ENCODE results near the gene CIAO1.
"Not testable (repeated sequence)": the region's sequence is repeated elsewhere in the genome, so short reads cannot be mapped to it uniquely, and the experiment has no call there.

CIAO1 gene

DNA sequence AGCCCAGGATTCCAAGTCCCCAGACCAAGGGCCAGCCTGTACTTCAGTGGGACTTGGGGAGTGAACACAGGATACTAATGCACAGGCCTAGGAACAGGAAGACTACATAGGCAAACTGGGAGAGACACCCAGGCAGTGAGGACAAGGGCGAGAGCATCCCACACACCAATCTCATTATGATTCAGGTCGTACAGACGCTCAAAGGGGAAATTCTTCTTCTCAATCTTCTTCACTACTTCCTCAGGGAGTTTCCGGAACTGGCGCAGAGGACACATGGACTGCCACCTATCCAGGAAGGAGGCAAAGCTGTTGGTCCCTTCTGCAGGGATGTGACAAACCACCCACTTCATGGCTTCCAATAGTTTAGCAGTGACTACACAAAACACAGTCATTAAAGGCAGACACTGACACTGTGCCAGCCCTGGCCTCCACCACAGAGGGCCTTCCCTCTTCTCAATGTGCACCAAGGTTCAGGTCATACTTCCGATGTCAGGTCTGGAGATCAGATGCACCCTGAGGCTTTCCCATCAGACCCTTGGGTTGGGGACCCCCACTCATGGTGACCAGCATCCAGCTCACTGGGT, 21.3 kb downstream of the CIAO1 start:
- H3K79me2 ChIP-seq (ENCODE audit: insufficient read depth, low read length), result no peaks in the 10 kb centered on the region
- no peaks in the 10 kb centered on the region for H3K9me3 ChIP-seq (ENCODE audit: insufficient read depth, low read length)
- H3K9ac ChIP-seq (ENCODE audit: low read length), result no peak overlapping the region
- H3K4me3 ChIP-seq (ENCODE audit: insufficient read depth, low read length, poor library complexity, severe bottlenecking), result no peak overlapping the region
- H3K27me3 ChIP-seq (ENCODE audit: low read length), result no peaks in the 10 kb centered on the region
- no peak overlapping the region for H3K4me2 ChIP-seq (ENCODE audit: low read depth, low read length, poor library complexity, severe bottlenecking)
- H3K27ac ChIP-seq (ENCODE audit: low read depth, low read length), result no peak overlapping the region
- H4K20me1 ChIP-seq (ENCODE audit: low read depth, low read length), result no peaks in the 10 kb centered on the region
- H2AFZ ChIP-seq (ENCODE audit: low read depth, low read length, severe bottlenecking), result no peak overlapping the region
- TF ChIP-seq, protein P1, sequence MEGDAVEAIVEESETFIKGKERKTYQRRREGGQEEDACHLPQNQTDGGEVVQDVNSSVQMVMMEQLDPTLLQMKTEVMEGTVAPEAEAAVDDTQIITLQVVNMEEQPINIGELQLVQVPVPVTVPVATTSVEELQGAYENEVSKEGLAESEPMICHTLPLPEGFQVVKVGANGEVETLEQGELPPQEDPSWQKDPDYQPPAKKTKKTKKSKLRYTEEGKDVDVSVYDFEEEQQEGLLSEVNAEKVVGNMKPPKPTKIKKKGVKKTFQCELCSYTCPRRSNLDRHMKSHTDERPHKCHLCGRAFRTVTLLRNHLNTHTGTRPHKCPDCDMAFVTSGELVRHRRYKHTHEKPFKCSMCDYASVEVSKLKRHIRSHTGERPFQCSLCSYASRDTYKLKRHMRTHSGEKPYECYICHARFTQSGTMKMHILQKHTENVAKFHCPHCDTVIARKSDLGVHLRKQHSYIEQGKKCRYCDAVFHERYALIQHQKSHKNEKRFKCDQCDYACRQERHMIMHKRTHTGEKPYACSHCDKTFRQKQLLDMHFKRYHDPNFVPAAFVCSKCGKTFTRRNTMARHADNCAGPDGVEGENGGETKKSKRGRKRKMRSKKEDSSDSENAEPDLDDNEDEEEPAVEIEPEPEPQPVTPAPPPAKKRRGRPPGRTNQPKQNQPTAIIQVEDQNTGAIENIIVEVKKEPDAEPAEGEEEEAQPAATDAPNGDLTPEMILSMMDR (IDR thresholded peaks at IDR 0.05; ENCODE audit: insufficient read depth, low read length, poor library complexity, severe bottlenecking), result no peak
- TF ChIP-seq EZH2phosphoT487 (conservative IDR thresholded peaks at IDR 0.05; ENCODE audit: low read length), result no peak
- no peaks in the 10 kb centered on the region for H3F3A ChIP-seq (ENCODE audit: insufficient read depth)
- peaks cover 18% of the 10 kb centered on the region for H3K36me3 ChIP-seq (ENCODE audit: low read length)
- H3K9me2 ChIP-seq (replicated peaks; ENCODE audit: insufficient read depth, low read length), result no peaks in the 10 kb centered on the region

DNA sequence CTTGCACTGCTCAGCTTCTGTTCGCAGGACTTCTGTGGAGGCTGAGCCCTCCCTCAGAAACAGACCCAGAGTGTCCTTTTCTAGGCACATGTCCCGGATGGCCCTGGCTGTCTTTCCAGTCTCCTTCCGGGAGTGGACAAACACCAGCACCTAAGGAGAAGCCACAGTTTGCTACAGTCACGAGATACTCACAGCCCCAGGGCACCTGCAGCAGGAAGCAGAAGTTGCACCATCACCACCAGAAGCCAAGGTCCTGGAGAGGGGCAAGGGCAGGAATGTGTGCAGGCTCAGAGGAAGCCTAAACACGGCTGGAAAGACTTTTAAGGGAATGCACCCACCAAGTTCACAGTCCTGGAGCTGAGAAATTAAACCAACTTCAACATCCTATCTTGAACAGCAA, 25.7 kb downstream of the CIAO1 start:
- H3K4me3 ChIP-seq (ENCODE audit: insufficient read depth, low read length, poor library complexity, severe bottlenecking), result no peak overlapping the region
- H3K4me2 ChIP-seq (ENCODE audit: low read depth, low read length, poor library complexity, severe bottlenecking), result no peak overlapping the region
- no peak overlapping the region for H2AFZ ChIP-seq (ENCODE audit: low read depth, low read length, severe bottlenecking)
- H3K79me2 ChIP-seq (ENCODE audit: insufficient read depth, low read length), result no peaks in the 10 kb centered on the region
- no peaks in the 10 kb centered on the region for H3K9me3 ChIP-seq (ENCODE audit: insufficient read depth, low read length)
- H3K9ac ChIP-seq (ENCODE audit: low read length), result no peak overlapping the region
- no peaks in the 10 kb centered on the region for H4K20me1 ChIP-seq (ENCODE audit: low read depth, low read length)
- no peaks in the 10 kb centered on the region for H3K27me3 ChIP-seq (ENCODE audit: low read length)
- TF ChIP-seq, protein P1 (IDR thresholded peaks at IDR 0.05; ENCODE audit: insufficient read depth, low read length, poor library complexity, severe bottlenecking), result no peak
- TF ChIP-seq EZH2phosphoT487 (conservative IDR thresholded peaks at IDR 0.05; ENCODE audit: low read length), result no peak
- H3K36me3 ChIP-seq (ENCODE audit: low read length), result peaks cover 33% of the 10 kb centered on the region
- H3F3A ChIP-seq (ENCODE audit: insufficient read depth), result no peaks in the 10 kb centered on the region
- H3K27ac ChIP-seq (ENCODE audit: low read depth, low read length), result no peak overlapping the region
- no peaks in the 10 kb centered on the region for H3K9me2 ChIP-seq (replicated peaks; ENCODE audit: insufficient read depth, low read length)

DNA sequence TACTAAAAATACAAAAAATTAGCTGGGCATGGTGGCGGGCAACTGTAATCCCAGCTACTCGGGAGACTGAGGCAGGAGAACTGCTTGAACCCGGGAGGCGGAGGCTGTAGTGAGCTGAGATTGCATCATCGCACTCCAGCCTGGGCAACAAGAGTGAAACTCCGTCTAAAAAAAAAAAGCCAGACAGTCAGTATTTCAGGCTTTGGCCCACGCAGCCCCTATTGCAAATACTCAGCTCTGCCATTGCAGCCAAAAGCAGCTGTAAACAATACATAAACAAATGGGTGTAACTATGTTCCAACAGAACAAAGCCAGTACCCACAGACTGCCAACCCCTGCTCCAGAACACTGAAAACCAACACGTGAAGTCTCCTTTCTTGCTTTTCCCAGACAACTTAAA, 28.2 kb downstream of the CIAO1 start:
- H3F3A ChIP-seq (ENCODE audit: insufficient read depth); H3K4me2 ChIP-seq (ENCODE audit: low read depth, low read length, poor library complexity, severe bottlenecking); H3K9ac ChIP-seq (ENCODE audit: low read length); H2AFZ ChIP-seq (ENCODE audit: low read depth, low read length, severe bottlenecking); H3K4me3 ChIP-seq (ENCODE audit: insufficient read depth, low read length, poor library complexity, severe bottlenecking); H4K20me1 ChIP-seq (ENCODE audit: low read depth, low read length); H3K27ac ChIP-seq (ENCODE audit: low read depth, low read length); H3K27me3 ChIP-seq (ENCODE audit: low read length); H3K9me2 ChIP-seq (replicated peaks; ENCODE audit: insufficient read depth, low read length); H3K9me3 ChIP-seq (ENCODE audit: insufficient read depth, low read length); H3K79me2 ChIP-seq (ENCODE audit: insufficient read depth, low read length): not testable (repeated sequence)
- peaks cover 38% of the 10 kb centered on the region; the same call in 1 of the 2 replicates for H3K36me3 ChIP-seq (ENCODE audit: low read length)

DNA sequence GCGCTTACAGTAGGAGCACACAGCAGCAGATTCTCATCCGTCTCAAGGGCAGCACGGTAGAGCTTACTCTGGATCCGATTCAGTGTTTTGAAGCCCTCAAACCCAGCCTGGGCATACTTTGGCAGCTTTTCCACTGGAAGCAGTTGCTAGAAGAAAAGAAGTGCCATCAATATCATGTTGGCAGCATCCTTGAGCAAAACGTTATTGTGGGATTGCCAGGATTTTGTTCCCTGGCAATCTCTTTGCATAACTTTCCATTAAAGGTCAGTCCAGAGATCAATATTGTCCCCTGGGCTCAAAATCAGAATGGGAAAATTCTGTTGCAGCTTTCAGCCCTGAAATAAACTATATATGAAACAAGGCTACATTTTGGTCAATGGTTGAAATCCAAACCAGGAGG, 30.9 kb downstream of the CIAO1 start:
- H3K79me2 ChIP-seq (ENCODE audit: insufficient read depth, low read length), result 0 out of 2 replicates have a peak, but pooled peaks cover 6% of the 10 kb centered on the region

More for the DNA sequence above, 30.9 kb downstream of the CIAO1 start:
- Histone ChIP-seq H4K20me1 (ENCODE audit: low read depth, low read length) (no peaks in the 10 kb centered on the region), H2AFZ (ENCODE audit: low read depth, low read length, severe bottlenecking) (no peak overlapping the region), H3K9ac (ENCODE audit: low read length) (no peak overlapping the region), H3K27me3 (ENCODE audit: low read length) (no peaks in the 10 kb centered on the region), H3K27ac (ENCODE audit: low read depth, low read length) (no peak overlapping the region), H3K9me3 (ENCODE audit: insufficient read depth, low read length) (no peaks in the 10 kb centered on the region), H3K4me3 (ENCODE audit: insufficient read depth, low read length, poor library complexity, severe bottlenecking) (no peak overlapping the region), H3K4me2 (ENCODE audit: low read depth, low read length, poor library complexity, severe bottlenecking) (no peak overlapping the region), H3K36me3 (ENCODE audit: low read length) (peaks cover 38% of the 10 kb centered on the region; the same call in 1 of the 2 replicates), H3K9me2 (replicated peaks; ENCODE audit: insufficient read depth, low read length) (no peaks in the 10 kb centered on the region), H3F3A (ENCODE audit: insufficient read depth) (no peaks in the 10 kb centered on the region)
- no peak for TF ChIP-seq EZH2phosphoT487 (conservative IDR thresholded peaks at IDR 0.05; ENCODE audit: low read length)
- TF ChIP-seq, protein P1 (IDR thresholded peaks at IDR 0.05; ENCODE audit: insufficient read depth, low read length, poor library complexity, severe bottlenecking), result no peak
